Muscle of leg (tissue), 11 donors: ENCODE results near the gene PSMD2. TPM values are rescaled to one million over a fixed set of nuclear protein-coding genes. Genes with fewer than 3 reads are reported as not detected.

Source experiments
- DNase-seq: peaks from one replicate; pipeline ENCODE4 v3.0.0; 2013
- H3K27ac ChIP-seq: one replicate; pipeline ENCODE4 v1.5.1; 2013; ENCODE audit warnings: mild to moderate bottlenecking, low read length, control low read depth
- H3K27me3 ChIP-seq: one replicate; pipeline ENCODE4 v1.6.1; 2013; ENCODE audit warnings: low read length; ENCODE audit not compliant: control insufficient read depth, insufficient read depth
- H3K36me3 ChIP-seq: one replicate; pipeline ENCODE4 v1.6.1; 2013; ENCODE audit warnings: low read length; ENCODE audit not compliant: control insufficient read depth, insufficient read depth
- H3K4me1 ChIP-seq: one replicate; pipeline ENCODE4 v1.6.1; 2013; ENCODE audit warnings: low read length; ENCODE audit not compliant: control insufficient read depth, insufficient read depth
- H3K4me3 ChIP-seq: one replicate; pipeline ENCODE4 v1.5.1; 2013; ENCODE audit warnings: low read length, control low read depth
- H3K9me3 ChIP-seq: replicated peaks from 2 replicates; pipeline ENCODE4 v1.6.1; 2013; ENCODE audit warnings: low read depth, low read length; ENCODE audit not compliant: control insufficient read depth
- WGBS: methylation state at CpG from one replicate; pipeline ENCODE4 v1.1.5; 2013; ENCODE audit warnings: missing lambda C conversion rate; ENCODE audit not compliant: insufficient coverage; 5-methylcytosine and 5-hydroxymethylcytosine counted together
- polyA plus RNA-seq, 8 donors: library from polyadenylated mRNA; unstranded; fragments of 120-200 nt; gene quantifications; one replicate each; pipeline versions ENCODE4 v1.2.1 to v1.2.3, GENCODE V29; 2013; ENCODE audit warnings: inconsistent platforms in 1 of 8, low replicate concordance in 1 of 8; ENCODE audit not compliant: insufficient read length in 8 of 8, insufficient read depth in 1 of 8
- total RNA-seq: library from RNA; stranded (reverse); fragments of 120-200 nt; gene quantifications from one replicate; pipeline ENCODE4 v1.2.4, GENCODE V29; 2013

Gene PSMD2
- total and polyA plus RNA-seq, 9 donors: 108 to 200 (median 182) TPM

DNA sequence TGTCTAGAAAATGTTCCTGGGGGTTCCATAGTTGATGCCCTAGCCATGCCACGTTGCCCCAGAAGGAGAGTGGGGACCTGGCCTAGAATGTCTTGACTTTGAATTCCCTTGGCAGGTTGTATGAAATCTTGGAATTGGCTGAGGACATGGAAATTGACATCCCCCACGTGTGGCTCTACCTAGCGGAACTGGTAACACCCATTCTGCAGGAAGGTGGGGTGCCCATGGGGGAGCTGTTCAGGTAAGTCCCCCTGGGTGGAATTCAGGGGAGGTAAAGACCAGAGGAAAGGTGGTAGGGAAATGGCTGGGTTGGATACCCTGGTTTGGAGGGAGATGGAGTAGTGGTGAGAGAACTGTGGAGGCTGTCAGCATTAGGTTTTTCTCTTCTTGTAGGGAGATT is 29.5 kb downstream of the PSMD2 start:
- Histone ChIP-seq H3K36me3 (peaks cover 90% of the 10 kb centered on the region), H3K27ac (no peak overlapping the region)
- WGBS: 51% methylated on average over 3 of the region's 3 CpGs

GRCh38 chr3:184332370-184333090 is 33.5 kb downstream of the PSMD2 start:
- Histone ChIP-seq H3K4me1 (peaks cover 19% of the 10 kb centered on the region), H3K9me3 (no peaks in the 10 kb centered on the region), H3K4me3 (no peak overlapping the region), H3K27ac (no peak overlapping the region), H3K27me3 (no peaks in the 10 kb centered on the region), H3K36me3 (peaks cover 70% of the 10 kb centered on the region)
- whole genome bisulfite sequencing: 69% methylated on average over 10 of the region's 10 CpGs
- no peak for DNase-seq

More for the DNA sequence above, 29.5 kb downstream of the PSMD2 start:
- DNase-seq: no peak
- Histone ChIP-seq H3K9me3 (no peaks in the 10 kb centered on the region), H3K4me3 (no peak overlapping the region), H3K4me1 (no peaks in the 10 kb centered on the region), H3K27me3 (no peaks in the 10 kb centered on the region)

- DNase-seq: no peak
- no peaks in the 10 kb centered on the region for H3K27me3 ChIP-seq
- WGBS: 80% methylated on average over 6 of the region's 6 CpGs
- no peaks in the 10 kb centered on the region for H3K9me3 ChIP-seq
- peaks cover 63% of the 10 kb centered on the region for H3K36me3 ChIP-seq
- H3K4me1 ChIP-seq: peaks cover 26% of the 10 kb centered on the region
- no peak overlapping the region for H3K4me3 ChIP-seq
- no peak overlapping the region for H3K27ac ChIP-seq
Observed at GRCh38 chr3:184333190-184333589, 34.1 kb downstream of the PSMD2 start.

DNA sequence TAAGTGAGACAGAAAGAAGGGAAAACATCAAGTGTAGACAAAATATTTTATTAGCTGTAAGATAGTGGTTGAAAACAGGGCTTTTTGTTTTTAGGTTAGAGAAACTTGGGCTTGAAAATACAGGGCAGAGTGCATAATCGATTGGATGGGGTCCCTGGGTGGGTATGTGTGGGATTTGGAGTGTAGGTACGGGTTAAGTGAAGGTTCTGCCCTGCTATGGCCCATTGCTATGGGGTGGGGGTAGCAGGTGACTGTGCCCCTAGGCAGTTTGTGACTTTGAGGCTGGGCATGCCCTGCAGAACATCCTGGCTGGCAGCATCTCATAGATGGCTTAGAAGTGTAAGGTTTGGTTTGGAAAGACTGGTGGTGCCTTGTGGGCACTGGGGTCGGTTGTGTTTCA is 34.7 kb downstream of the PSMD2 start:
- Histone ChIP-seq H3K4me1 (peaks cover 31% of the 10 kb centered on the region), H3K4me3 (no peak overlapping the region), H3K36me3 (peaks cover 58% of the 10 kb centered on the region), H3K9me3 (no peaks in the 10 kb centered on the region), H3K27me3 (no peaks in the 10 kb centered on the region), H3K27ac (no peak overlapping the region)
- 100% methylated on average over 1 of the region's 3 CpGs for WGBS
- no peak for DNase-seq

- H3K4me1 ChIP-seq: peaks cover 38% of the 10 kb centered on the region
Observed at GRCh38 chr3:184334470-184335158, 35.6 kb downstream of the PSMD2 start.

GRCh38 chr3:184335291-184335660 is 36.2 kb downstream of the PSMD2 start:
- DNase-seq: no peak
- 22% methylated on average over 1 of the region's 4 CpGs for WGBS
- H3K27me3 ChIP-seq: no peaks in the 10 kb centered on the region
- H3K36me3 ChIP-seq: peaks cover 49% of the 10 kb centered on the region
- no peaks in the 10 kb centered on the region for H3K9me3 ChIP-seq
- peak overlapping the region; percentile 96 for H3K27ac ChIP-seq
- peaks cover 39% of the 10 kb centered on the region for H3K4me1 ChIP-seq
- peak overlapping the region; percentile 81 for H3K4me3 ChIP-seq

More at GRCh38 chr3:184334470-184335158, 35.6 kb downstream of the PSMD2 start:
- no peak for DNase-seq
- Histone ChIP-seq H3K27ac (peak overlapping the region; percentile 96), H3K27me3 (no peaks in the 10 kb centered on the region), H3K4me3 (no peak overlapping the region), H3K9me3 (no peaks in the 10 kb centered on the region), H3K36me3 (peaks cover 52% of the 10 kb centered on the region)
- WGBS: 68% methylated on average over 14 of the region's 15 CpGs

GRCh38 chr3:184335661-184336546 is 36.9 kb downstream of the PSMD2 start:
- peaks cover 39% of the 10 kb centered on the region for H3K4me1 ChIP-seq
- peak overlapping the region; percentile 96 for H3K27ac ChIP-seq
- H3K4me3 ChIP-seq: peak overlapping the region; percentile 81
- WGBS: under 1% methylated on average over 60 of the region's 77 CpGs
- H3K27me3 ChIP-seq: no peaks in the 10 kb centered on the region
- peaks cover 47% of the 10 kb centered on the region for H3K36me3 ChIP-seq
- no peaks in the 10 kb centered on the region for H3K9me3 ChIP-seq
- peak; percentile 90 for DNase-seq

DNA sequence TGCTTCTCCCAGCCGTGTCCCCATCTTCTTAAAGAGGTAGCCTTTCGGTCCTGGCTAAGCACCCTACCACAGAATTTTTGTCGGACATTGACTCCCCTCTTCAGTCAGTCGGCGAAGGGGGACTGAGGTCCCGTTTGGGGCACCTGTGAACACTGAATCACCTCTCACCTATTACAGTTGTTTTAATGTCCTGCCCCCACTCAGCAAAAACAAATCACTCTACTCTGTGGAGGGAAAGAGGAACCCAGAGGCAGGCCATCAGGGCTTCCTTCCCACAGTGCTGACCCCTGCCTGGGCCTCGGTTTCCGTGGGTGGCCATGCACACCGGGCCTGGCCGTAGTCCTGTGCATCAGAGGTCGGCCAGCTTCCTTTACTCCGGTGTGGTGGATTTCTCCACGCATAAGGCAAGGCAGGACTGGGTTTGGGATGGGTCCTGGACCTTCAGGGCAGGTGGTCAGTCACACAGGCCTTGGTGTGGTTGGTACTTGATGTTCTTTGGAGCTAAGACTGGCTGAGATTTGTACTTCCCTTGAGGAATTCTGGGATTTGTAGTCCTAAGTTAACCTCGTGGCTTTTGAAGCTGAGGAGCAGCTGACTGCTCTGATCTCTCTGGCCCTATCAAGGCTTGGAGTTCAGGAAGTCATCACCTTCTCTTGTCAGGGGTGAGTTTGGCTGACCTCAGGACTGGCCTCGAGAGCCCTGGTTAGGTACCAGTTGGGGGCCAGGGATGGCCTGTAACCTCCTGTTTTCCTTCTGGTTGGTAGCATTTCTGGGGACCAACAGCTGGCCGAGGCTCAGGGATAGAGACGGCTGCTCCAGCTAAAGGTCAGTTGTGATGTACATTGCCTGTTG is 37.7 kb downstream of the PSMD2 start:
- Histone ChIP-seq H3K4me3 (peak overlapping the region; percentile 81), H3K4me1 (peaks cover 39% of the 10 kb centered on the region), H3K36me3 (peaks cover 42% of the 10 kb centered on the region), H3K9me3 (no peaks in the 10 kb centered on the region), H3K27me3 (no peaks in the 10 kb centered on the region), H3K27ac (peak overlapping the region; percentile 96)
- peak; percentile 90 for DNase-seq
- 7% methylated on average over 8 of the region's 17 CpGs for WGBS

GRCh38 chr3:184337399-184337714 is 38.3 kb downstream of the PSMD2 start, which contains the start of gene FAM131A:
Gene FAM131A, plus strand, starts transcription at chr3:184337600. Its CDS starts 31 bp downstream, at chr3:184337631.
- peak within 1 kb of the TSS; percentile 81 for H3K4me3 ChIP-seq
- H3K27me3 ChIP-seq: no peaks in the 10 kb centered on the region
- peaks cover 39% of the 10 kb centered on the region for H3K4me1 ChIP-seq
- H3K9me3 ChIP-seq: no peaks in the 10 kb centered on the region
- DNase-seq: peak; percentile 94
- H3K27ac ChIP-seq: peak within 1 kb of the TSS; percentile 96
- H3K36me3 ChIP-seq: peaks cover 39% of the 10 kb centered on the region
- 30% methylated on average over 6 of the region's 6 CpGs for WGBS
